HG03103 (cell line): ENCODE measurements around the gene ZNF605.
"Not testable (repeated sequence)": the region's sequence is repeated elsewhere in the genome, so short reads cannot be mapped to it uniquely, and the experiment has no call there.

Experiments used
- ATAC-seq: cut with Tn5 transposase; IDR thresholded peaks from one replicate; pipeline ENCODE4 v1.9.1; 2021; ENCODE audit warnings: low read depth; ENCODE audit not compliant: unreplicated experiment

ZNF605 gene

DNA sequence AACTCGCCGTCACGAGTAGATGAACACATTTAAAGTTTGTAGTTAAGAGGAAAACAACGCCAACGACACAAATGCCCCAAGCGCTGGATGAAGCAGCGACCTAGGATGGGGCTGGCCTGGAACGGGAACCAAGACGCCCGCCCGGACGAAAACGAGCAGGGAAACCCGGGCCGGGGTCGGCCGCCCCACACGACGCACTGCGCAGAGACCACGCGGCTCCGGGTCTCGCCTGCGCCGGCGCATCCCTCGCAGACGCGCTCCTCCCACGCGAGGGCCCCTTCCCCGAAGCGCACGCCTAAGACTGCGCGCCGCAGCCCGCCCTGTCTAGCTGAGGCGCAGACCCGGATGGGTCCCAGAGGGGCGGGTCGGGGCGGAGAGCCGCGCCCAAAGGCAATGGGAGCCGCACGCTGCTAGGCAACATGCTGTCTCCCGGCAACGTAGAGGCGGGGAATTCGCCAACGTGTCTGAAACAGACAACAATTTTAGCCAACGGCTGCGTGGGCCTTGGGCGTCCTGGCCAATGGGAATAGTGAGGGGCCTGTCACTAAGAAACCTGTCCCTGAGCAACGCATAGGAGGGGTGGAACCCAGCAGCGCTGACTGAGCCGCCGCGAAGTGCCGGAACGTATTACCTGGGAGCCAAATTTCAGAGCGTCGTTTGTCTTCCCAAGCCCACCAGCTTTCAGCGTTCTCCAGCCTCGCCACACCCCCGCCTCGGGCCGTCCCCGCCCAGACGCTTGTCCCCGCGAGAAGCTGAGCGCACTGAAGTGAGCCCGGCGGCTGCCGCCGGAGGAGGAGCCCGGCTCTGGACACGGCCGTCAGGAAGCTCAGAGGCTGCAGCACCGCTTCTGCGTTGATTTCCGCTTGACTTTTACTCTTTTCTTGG, 47.7 kb downstream of the ZNF605 start:
- ATAC-seq, result peak; percentile 88

DNA sequence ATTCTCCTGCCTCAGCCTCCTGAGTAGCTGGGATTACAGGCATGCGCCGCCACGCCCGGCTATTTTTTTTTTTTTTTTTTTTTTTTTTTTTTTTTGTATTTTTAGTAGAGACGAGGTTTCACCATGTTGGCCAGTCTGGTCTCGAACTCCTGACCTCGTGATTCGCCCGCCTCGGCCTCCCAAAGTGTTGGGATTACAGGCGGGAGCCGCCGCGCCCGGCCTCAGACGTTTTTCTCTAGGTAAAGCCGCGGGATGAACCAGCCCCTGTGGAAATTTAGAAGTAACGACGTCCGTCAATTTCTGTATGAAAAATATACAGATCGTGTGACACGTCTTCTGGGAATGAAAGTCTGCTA, 48.3 kb downstream of the ZNF605 start:
- not testable (repeated sequence) for ATAC-seq

DNA sequence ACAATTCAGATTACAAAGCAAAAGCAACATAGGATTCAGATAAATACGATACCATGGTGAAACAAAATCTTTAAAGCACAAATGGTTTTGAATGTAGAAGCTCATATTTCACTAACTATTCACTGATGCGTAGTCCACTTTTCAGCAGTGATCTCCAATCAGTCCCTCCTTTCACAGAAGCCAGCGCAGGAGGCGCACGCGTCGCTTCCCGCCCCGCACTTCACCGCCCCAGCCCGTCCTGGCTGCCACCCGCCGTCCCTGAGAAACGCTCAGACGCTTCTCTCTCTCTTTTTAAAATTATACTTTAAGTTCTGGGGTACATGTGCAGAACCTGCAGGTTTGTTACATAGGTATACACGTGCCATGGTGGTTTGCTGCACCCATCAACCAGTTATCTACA, 48.9 kb downstream of the ZNF605 start:
- no peak for ATAC-seq

DNA sequence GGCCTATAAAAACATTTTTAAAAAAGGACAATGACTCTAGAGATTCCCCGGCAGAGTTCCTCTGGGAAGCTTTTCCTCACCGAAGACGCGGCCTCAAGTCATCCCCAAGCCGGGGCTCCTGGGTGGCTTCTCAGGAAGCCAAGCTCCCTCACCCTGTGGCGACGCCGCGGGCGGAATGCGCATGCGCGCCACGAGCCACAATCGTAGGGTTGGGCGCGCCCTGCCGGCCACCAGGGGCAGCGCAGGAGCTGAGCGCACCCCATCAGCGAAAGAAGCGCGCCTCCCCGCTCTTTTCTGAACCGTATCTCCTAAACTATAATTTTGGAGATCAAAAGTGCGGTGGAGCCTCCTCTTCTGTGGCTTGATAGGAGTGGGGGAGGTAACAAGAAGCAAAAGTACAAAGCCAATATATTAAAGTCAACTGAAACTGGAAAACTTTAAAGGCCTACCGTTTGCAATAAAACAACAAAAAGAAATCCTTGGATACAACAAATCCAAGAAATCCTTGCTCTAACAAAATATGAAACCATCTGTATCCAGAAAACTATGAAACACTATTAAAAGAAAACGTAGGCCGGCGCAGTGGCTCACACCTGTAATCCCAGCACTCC, 51.3 kb downstream of the ZNF605 start:
- no peak for ATAC-seq

DNA sequence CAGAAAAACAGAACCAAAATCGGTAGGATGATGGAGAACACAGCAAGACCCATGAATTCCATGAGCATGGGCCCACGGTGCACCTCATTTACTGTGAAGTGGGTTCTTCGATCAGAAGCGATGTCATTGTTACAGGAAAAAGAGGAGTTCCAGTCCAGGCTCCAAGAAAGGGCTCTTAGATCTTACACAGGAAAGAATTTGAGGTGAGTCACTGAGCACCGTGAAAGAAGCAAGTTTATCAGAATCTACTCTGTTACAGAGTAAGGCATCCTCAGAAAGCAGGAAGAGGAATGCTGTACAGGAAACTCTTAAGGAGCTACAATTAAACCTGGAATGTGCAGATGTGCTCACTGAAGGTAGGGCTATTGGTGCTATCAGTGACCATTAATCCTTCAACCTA, 57.1 kb downstream of the ZNF605 start:
- no peak for ATAC-seq

DNA sequence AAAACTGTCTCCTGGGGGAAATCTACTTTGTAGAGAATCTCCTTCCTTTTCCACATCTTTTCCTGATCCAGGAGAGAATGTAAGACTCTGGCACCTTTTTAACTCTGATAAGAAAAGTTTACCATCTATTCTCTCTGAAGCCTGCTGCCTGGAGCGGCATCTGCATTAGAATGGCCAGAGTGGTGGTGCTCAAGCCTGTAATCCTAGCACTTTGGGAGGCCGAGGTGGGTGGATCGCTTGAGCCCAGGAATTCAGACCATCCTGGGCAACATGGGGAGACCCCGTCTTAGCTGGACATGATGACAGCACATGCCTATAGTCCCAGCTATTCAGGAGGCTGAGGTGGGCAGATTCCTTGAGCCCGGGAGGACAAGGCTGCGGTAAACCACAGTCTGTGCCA, 67.3 kb downstream of the ZNF605 start:
- no peak for ATAC-seq

DNA sequence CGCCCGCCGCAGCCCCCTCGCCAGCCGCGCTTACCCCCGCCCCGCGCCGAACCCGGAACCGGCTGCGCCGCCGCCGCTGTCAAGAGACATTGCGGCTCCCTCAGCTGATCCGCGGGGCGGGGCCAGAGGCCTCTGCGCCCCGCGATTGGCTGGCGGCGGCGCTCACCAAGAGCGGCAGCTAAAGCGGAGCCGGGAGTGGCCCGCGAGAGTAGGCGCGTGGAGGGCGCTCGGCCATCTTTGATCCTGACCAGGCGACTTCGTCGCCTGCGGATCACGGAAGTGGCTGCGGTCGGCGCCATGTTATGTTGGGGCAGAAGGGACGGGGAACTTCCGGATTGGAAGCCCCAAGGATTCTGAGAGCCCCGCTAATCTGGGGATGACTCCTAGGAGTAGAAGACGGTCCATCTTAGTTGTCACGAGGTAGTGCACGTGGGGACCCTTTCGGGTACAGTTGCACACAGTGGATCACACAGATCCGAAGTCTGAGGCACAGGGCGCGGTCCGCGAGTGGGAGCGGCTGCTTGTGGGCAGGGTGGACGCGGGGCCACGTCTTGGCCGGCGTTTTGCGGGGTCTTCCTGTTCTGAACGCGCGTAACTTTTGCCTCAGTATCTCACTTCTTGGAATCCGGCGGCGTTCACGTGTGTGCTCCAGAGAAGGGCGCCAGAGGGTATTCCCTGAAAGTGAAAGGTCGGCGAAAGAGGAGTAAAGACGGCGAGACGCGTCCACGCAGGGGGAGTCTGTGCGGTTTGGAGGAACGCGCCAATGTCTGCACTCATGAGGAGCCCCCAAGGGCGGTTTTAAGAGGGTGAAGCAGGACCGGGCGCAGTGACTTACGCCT, 68.4 kb downstream of the ZNF605 start, which contains the start of gene CHFR:
CHFR (minus strand) TSS at position 93 of the 839 bp plus-strand sequence. CDS start 277 bp downstream, outside the sequence.
- ATAC-seq, result peak; percentile 98

DNA sequence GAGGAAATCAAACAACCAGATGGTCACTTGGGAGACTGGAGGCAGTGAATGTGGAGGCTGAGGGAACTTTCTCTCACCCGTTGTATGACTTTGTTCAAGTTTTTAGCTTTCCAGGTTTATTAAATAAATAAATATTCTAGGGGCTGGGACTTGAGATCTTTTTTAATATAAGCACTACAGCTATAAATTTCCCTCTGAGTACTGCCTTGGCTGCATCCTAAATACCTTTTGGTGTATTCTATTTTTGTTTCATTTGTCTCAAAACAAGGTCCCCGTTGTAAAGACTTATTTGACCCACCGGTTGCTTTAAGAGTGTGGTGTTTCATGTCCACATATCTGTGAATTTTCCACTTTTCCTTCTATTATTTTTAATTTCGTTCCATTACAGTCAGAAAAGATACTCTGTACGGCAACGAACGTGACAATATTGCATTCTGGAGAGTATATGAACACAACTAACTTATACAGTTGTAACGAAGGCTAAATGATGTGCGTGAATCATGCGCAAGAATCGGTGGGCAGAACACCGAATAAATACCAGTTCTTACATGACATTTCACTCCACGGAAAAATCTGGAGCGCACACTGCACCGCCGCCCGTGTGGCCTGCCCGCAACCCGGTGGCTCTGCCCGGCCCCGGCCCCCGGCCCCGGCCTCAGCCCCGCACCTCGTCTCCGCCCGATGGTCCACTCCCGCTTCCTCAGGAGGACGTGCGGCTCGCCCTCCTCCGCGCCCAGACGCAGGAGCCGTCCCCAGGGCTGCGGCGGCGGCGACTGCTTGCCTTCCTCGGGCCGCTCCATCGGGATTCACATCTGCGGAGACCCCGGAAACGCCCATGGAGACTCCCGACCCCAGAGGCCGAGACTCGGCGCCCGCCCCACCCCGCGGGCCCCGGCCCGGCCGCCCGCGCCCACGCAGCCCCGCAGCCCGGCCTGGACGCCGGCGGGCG, 69.3 kb downstream of the ZNF605 start:
- no peak for ATAC-seq

DNA sequence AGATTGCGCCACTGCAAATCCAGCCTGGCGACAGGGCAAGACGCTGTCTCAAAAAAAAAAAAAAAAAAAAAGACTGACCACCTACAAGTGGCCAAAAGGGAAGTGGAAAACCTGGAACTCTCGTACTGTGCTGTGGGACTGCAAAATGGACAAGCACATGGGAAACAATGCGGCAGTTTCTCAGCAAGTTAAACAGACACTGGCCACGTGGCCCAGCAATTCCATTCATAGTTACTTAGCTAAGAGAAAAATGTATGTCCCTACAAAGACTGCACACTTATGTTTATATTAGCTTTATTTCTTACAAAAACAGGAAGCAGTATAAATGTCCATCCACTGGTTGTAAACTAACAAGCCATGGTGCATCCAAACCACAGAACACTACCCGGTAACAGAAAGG, 74.3 kb downstream of the ZNF605 start:
- ATAC-seq, result no peak

DNA sequence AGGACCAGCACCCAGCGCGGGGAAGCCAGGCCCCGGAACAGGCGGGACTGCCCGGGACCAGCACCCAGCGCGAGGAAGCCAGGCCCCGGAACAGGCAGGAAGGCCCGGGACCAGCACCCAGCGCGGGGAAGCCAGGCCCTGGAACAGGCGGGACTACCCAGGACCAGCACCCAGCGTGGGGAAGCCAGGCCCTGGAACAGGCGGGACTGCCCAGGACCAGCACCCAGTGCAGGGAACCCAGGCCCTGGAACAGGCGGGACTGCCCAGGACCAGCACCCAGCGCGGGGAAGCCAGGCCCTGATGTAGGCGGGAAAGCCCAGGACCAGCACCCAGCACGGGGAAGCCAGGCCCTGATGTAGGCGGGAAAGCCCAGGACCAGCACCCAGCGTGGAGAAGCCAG, 81.5 kb downstream of the ZNF605 start:
- ATAC-seq, result not testable (repeated sequence)

DNA sequence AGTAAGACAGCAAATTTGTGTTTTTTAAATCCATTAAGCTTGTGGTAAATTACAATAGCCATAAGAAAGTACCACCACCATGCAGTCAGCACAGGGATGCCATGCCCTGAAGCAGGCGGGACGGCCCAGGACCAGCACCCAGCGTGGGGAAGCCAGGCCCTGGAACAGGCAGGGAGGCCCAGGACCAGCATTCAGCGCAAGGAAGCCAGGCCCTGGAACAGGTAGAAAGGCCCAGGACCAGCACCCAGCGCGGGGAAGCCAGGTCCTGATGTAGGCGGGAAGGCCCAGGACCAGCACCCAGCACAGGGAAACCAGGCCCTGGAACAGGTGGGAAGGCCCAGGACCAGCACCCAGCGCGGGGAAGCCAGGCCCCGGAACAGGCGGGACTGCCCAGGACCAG, 81.9 kb downstream of the ZNF605 start:
- ATAC-seq, result no peak

DNA sequence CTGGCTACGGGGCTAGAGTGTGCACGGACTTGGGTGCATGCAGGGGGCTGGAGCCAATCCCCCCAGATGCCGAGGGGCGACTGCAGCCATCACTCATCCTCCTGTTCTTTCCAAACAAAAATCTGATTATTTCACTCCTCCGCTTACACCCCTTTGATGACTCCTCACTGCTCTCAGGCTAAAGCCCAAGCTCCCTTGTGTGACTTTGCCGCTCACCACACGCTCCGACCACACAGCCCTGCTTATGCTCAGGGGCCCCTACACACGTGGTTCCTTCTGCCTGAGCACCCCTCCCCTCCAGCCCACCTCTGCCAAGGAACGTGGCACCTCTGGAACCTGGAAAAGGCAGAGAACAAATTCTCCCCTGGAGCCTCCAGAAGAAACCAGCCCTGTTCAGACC, 82.4 kb downstream of the ZNF605 start:
- ATAC-seq, result no peak

DNA sequence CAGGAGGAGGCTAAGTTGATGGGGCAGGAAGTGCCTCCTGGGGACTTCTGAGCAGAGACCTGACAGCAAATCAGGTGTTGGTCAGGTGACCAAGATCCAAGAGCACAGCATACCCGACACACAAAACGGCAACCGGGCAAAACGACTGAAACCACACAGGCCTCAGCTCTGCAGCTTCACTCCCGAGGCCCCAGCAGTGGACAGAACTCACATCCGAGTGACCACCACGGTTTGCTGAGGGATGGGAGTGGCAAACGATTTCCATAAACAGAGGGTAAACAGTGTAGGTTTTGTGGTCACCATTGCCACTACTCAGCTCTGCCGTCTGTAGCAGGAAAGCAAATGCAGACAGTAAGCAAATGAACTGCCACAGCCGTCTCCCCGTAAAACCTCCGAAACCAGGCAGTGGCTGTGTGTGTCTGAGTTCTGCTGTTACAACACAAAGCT, 83.1 kb downstream of the ZNF605 start:
- ATAC-seq, result no peak

DNA sequence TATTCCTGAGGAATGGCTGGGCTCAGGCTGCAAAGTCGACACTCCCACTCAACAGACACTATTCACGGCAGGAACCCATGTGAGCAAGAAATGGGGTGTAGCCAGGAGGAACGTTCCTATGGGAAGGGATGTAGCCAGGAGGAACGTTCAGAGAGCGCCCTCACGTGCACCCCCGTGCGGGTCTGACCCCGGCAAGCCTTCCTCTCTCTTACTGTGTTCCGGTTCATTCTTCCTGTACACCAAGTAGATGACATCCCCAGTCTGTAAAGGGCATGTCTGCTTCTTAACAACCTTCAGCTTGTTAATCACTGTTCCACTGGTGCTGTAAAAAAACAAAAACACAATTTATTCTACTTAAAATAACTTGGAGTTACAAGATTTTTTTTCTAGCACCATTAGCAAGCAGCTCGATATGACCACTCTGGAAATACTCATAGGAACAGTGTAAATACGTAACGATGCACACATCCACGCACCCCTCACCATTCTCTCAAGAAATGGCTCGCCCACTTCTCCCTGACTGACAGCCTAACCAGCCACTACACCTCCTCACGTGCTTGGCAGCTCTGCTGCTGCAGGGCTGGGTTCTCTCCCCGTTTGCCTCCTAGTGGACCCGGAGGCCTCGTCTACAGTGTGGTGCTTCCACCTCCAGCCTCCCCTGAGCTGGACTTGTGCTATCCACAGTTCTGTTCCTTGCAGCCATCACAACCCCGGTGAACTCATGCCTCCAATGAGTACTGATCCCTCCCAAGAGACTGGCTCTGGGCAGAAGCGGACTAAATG, 83.8 kb downstream of the ZNF605 start:
- ATAC-seq, result no peak

DNA sequence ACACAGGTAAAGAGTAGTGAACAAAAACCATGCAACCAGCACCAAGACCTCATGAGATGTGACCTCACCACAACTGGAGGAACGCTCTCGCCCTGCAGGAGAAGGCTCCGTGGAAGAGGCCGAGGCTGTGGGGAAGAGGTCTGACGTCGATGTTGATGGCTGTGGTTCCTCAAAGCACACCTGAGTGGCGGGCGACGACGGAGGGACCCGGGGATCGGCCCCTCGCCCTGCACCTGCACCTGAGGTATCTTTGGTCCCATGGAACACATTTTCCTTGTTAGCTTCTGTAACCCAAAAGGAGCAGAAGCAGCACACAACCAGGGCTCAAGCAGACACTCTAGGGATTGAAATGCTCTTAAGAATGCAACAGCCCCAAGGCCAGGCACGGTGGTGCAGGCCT, 86.6 kb downstream of the ZNF605 start:
- no peak for ATAC-seq
